GM21825 (cell line): Measurements from ENCODE around the gene ABCA3.
"Not testable (repeated sequence)": the region's sequence is repeated elsewhere in the genome, so short reads cannot be mapped to it uniquely, and the experiment has no call there.

ENCODE experiments used
- ATAC-seq: cut with Tn5 transposase; IDR thresholded peaks from one replicate; pipeline ENCODE4 v1.9.1; 2021; ENCODE audit warnings: mild to moderate bottlenecking, moderate library complexity; ENCODE audit not compliant: unreplicated experiment

ABCA3 gene

DNA sequence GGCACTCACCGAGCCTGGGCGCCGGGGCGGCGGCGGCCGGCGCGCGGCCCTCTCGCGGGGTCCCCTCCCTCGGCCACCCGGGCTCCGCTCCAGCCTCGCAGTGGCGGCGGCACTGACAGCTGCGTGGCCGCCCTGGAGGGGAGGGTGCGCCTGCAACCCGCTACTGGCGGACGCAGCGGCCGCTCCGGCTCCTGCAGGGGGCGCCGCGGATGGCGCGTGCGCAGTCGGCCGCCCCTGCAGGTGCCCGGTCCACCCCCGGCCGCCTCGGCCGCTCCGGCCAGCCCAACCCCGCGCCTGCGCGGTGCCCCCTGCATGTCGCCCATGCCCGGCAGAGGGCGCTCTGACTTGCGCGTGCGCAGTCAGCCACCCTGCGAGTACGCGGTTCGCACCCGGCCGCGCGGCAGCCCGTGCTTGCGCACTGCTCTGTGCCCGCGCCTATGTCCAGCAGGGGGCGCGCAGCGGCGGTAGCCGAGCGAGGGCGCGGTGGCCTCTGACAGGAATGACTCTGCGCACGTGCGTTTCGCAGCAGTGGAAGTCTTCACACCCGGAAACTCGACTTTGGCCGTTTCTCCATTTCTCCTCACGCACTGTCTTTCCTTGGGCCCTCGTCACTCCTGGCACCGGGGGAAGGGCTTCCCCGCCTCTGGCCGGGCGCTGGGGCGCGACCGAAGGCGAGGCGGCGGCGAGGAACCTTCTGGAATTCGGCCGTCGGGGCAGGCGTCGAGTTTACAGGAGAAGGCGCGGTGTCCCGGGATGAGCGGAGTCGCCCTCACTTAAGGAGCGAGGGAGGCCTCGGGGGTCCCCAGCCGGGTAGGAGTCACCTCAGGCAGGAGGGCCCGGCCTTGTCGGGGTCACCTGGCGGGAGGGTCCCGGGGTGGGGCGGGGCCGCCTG is at the start of gene ABCA3:
Gene ABCA3 (minus strand): TSS at position 165 of the 892 bp plus-strand sequence. CDS start 14,262 bp downstream, outside the sequence.
- ATAC-seq: peak; percentile 75

DNA sequence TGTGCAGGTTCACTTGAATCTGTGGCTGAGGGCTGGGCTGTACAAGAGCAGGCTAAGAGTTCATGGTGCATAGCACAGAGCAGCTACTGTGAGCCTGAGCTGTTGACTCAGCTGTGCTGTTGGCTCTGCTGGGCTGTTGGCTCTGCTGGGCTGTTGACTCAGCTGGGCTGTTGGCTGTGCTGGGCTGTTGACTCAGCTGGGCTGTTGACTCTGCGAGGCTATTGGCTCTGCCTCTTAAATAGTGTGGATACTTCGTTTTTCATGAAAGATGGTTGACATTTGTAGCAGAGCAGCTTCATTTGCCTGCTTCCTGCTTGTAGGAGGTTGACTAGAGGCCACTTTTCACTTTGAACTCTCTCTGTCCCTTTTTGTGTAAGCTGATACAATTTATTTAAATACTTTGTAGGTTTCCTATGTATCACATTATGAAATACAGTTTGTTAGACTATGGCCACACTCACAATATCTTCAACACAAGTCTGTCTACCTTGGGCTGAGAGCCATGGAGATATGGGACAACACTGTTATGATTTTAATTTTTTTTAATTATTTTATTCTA is 48.4 kb upstream of the ABCA3 start:
- ATAC-seq: no peak

DNA sequence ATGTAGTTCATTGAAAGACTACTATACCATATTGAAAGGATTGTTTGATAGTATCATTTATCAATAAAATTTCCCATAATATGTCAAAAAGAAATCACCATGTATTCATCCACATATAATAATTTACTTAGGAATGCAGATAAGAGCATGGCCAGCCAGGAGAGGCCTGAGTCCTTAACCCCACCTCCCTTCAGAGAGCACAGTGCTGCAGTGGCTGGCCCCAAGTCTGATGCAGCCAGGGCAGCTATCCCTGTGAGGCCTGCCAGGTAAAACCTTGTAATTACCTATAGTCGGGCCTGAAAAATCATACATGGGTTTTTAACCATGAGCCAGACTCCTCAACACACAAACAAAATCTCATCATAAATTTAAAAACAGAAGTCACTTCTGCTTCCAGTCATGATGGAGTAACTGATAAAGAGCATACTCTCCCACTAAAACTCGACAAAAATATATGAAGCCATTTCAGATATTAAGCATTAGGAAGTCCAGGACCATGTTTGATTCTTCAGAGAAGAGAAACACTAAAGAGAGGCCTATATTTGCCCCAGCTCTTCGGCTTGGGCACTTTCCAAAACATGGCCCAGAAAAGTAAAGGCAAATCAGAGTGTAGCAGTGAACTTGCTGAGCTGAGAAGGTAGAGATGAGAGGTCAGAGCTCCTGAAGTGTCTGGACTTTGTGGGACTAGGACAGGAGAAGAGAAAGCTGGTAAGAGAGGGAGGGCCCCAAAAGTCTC is 47.8 kb upstream of the ABCA3 start:
- no peak for ATAC-seq

DNA sequence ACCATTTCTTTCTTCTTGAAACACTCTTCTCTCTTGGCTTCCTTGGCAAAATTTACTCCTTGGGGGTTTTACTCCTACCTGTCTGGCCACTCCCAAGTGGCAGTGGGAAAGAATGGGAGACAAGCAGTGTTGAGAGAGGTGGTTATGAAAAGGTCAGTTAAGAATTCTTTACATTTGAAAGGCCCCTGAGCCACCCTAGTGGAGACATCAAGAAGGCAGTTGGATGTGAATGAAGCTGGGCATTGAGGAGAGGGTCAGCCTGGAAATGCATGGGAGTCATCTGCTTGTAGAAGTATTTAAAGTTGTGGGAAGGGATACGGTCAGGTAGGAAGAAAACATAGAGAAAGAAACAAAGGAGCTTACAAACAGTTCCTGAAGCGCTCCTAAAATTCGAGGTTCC is 46.5 kb upstream of the ABCA3 start:
- ATAC-seq: no peak

DNA sequence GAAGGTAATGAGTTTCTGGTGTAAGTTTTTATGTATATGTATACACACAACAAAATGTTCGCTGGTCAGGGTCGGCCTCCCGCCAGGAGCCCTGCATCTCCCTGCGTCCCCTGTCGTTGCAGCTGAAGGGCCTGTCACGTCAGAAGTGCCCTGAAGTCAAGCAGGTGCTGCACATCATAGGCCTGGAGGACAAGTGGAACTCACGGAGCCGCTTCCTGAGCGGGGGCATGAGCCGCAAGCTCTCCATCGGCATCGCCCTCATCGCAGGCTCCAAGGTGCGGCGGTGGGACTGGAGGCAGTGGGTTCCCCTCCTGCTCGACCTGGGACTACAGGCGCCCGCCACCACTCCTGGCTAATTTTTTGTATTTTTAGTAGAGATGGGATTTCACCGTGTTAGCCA is 45.5 kb upstream of the ABCA3 start:
- not testable (repeated sequence) for ATAC-seq

DNA sequence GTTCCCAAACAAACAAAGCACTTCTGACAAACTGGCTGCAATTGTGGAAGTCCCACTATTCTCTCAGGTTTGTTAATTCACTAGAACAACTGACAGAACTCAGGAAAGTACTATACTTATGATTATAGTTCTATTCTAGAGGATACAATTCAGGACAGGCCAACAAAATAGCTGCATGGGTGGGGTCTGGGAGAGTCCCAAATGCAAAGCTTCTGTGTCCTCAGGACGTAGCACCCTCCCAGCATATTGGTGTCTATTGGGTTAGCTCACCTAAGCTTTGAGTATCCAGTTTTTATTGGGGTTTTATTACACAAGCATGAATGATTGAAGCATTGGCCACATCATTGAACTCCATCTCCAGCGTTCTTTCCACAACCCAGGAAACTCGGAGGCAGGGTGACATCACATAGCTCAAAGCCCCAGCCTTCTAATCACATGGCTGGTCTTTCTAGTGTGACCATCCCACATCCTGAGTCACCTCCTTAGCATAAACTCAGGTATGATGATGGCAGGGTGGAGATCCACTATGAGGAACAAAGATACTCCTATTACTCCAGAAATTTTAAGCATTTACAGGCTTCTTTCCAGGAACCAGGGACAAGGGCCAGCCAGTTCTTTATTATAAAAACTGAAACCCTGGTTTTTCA is 44.8 kb upstream of the ABCA3 start:
- no peak for ATAC-seq

DNA sequence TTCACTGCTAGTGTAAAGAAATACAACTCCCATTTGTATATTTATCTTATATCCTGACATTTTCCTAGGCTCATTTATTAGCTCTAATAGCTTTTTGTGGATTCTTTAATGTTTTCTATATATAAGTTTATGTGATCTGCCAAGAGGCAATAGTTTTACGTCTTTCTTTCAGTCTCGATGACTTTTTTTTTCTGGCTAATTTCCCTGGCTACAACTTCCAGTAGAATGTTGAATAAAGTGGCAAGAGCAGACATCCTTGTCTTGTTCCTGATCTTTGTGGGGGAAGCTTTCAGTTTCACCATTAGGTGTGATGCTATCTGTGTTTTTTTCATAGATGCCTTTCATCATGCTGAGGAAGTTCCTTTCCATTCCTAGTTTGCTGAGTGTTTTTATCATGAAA is 43.9 kb upstream of the ABCA3 start:
- no peak for ATAC-seq

DNA sequence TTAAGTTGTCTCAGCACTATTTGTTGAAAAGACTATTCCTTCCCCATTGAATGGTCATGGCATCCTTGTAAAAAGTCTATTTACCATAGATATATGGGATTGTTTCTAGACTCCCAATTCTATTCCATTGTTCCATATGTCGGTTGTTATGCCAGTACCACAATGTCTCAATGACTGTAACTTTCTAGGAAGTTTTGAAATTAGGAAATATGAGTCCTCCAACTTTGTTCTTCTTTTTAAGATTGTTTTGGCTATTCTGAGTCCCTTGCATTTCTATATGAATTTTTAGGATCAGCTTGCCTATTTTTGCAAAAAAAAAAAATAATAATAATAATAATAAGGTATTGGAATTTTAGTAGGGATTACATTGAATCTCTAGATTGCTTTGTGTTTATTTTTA is 43.0 kb upstream of the ABCA3 start:
- no peak for ATAC-seq

DNA sequence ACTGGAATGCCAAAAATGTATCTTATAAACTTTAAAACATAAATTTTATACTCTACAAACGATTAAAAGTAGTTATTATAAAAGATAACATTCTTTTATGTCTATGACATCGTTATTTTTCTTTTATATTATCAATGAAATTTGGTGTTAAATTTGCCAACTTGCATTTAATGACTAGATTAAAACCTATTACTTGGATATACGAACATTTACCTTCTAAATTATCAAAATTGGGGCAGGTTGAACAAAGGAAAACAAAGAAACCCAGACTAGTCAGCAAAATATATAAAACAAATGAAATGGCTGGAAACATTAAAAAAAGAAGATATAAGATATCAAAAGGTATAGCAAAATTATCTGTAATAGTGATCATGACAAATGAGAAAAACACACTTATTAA is 34.1 kb upstream of the ABCA3 start:
- ATAC-seq: no peak

DNA sequence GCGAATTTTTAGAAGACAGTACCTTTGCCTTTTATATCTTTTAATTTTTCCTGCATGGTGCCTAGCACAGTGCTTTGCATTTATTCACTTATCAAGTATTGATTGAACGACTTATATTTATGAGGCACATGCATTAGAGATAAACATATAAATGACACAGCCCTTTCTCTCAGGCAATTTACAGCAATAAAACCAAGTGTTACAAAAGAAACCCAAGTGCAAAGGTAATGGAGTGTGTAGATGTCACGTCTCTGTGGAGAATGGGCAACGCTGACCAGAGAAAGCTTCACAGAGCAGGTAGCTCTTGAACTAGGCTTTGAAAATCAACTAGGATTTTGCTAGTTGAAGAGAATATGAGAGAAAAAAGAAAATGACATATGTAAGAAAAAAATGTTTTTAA is 32.6 kb upstream of the ABCA3 start:
- no peak for ATAC-seq

DNA sequence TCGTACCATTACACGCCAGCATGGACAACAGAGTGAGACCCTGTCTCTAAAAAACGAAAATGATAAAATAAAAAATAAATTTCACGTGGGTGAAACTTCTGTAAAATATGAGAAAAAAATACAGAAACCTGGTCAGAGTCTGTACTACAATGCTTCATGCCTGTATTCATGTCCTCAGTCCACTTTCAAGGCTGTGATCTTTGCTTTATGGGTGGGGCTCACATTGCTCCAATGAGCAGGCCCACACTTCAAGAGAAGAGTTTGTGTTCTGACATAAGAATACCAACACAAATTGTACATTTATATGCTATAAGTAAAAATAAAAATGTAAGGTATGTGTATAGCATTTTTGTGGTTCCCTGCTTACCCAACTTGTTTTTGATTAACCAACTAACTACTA is 32.2 kb upstream of the ABCA3 start:
- no peak for ATAC-seq

DNA sequence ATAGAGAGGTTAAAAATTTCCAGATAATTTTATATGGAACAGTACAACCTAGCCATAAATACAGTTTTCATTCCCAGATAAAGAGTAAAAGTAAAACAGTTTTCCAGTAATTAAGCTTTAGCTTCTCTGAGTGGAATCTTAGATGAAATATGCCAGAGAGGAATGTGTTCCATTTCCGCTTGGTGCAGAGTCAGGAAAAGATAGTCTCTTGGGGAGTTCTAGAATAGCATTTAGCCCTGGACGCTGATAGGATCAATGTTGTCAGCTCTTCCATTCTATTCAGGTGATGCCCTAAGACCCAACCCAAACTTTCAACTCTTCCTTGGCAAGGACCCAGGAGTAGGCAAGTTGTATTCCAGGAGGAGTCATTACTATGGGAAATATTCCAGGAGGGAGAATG is 30.9 kb upstream of the ABCA3 start:
- no peak for ATAC-seq

DNA sequence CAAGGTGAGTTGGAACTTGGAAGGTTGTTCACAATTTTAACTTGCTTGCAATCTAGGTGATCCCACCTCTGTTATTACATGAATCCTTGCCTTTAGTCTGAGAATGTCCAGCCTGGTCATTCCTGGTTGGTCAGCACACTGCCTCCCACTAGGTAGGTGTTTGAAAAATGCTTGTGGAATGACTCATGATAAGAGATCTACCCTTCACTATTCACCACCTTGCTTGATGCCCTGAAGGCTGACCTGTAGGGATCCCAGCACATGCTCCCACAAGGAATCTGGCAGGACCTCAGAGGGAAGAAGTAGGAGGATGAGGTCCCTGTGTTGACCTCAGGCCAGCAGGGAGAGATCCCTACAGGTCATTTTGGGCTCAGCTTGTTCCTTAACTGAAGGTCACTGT is 30.2 kb upstream of the ABCA3 start:
- no peak for ATAC-seq

DNA sequence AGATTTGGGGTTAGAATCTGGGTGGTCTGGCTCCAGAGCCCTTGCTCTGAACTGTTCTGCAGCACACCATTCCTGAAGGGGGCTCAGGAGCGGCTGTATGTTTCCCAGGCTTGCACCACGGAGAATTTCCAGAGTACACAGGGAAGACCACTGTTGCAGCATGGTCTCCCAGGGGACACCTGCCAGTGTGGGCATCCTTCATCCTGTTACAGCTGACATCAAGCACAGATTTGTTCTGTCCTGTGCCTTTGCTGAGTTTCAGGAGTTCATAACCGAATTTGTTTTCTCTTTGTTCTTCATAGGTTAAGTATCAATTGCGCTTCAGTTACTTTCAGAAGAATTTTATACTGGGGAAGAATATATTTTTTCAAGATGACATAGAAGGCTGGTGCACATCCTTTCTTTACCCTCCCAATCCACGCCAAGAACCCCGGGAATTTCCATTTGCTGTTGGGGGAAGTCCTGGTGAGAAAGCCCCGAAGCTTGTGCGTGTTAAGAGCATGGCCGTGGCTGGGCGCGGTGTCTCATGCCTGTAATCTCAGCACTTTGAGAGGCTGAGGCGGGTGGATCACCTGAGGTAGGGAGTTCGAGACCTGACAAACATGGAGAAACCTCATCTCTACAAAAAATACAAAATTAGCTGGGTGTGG is 26.3 kb upstream of the ABCA3 start:
- ATAC-seq: no peak

DNA sequence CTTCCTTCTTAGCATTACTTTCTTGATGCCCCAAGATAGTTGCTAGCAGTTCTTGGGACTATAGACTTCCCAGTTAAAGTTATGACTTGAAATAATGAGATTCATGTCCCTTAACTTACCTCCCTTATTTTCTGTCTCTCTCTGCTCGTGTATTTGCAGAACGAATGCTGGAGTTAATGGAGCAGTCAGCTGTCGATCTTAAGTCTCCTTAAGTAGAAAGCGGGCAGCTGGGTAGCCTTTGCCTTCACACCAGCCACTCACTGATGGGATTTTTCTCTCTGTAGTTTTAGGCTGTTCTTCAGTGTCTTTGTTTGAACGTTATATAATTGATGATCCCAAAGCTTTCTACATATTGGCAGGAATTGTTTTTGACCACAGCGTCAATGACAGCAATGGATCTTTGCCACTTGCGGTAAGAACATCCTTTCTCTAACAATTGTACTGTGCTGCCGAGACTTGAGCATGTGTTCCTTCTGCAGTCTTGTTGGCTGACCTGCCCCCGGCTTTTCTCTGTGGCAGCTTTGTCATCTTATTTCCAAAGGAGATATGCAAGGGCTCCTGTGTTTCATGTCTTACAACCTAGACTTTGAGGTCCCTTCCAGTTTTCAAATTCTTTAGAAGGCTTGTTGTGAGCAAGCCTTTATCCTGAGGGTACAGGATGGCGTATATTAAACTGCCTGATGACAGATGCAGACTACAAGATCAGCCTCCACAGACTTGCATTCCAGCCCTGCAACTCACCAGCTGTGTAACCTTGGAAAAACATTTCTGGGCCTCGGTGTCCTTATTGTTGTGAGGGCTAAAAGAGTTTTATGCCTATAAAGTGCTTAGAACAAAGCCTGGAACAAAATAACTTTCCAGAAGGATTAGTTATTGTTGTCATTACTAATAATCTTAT is 25.1 kb upstream of the ABCA3 start:
- no peak for ATAC-seq

DNA sequence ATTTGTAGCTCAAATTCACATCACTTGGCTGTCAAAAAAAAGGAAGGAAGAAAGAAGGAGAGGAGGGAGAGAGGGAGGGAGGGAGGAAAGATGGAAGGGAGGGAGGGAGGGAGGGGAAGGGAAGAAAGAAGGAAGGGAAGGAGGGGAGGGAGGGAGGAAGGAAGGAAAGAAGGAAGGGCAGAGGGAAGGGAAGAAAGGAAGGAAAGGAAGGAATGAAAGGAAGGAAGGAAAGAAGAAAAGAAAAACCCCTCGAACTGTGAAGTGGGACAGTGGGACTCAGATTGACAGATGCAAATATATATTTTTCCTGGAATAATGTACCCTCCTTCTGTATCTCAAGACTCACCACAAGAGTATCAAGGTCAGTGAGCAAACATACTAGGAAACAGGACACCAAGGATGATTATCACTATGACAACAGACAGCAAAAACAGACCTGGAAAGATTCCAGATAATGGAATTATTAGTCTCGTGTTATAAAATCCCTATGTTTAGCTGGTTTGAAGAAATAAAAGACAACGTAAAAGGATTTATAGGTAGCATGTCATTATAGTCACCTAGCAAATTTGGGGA is 24.2 kb upstream of the ABCA3 start:
- ATAC-seq: no peak

DNA sequence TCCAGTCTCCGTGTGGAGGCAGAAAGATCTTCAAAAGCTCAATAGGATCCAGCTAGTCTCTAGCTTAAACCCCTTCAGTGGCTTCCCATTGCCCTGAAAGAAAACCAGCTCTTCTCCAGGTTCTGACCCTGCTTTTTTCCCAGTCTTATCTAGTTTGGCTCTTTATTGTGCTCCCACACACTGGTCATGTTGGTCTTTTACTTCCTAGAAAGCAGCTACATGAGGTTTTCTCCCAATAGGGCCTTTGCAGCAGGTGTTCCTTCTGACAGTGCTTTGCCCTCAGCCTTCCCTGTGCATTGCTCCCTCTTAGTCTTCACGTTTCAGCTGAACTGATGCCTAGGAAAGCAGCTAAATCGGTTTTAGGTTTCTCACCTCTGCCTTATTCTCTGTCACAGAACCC is 21.7 kb upstream of the ABCA3 start:
- no peak for ATAC-seq

DNA sequence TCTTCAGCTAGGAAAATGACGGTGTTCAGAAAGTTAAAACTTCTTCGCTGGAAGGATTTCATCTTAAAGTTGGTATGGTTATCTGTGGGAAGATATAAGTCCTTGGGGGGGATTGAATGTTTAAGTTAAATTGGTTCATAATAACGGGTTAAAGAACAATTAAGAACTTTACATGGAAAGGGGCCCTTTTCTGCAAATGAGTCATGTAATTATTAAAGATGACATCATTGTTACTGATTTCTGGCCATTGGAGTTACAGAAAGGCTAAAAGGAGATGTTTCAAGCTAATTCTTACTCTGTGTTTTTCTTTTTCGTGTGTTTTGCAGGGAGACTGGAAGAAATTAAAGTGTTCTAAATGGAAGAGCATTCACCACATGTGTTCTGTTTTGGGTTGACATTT is 20.6 kb upstream of the ABCA3 start:
- ATAC-seq: no peak

DNA sequence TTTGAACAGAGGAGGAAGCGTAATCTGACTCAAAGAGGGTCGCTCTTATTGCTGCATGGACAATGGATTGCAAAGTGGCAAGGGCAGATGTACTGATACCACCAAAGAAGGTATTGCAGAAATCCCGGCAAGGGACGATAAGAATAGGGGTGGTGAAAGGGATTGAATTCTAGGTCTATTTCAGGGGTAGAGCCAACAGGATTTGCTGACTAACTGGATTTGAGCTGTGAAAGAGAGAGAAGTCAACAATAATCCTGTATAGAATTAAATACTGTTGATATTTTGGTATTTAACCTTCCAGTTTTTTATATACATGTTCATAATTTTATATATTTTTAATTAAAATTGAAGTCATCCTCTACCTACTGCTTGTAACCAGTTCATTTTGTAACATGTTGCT is 19.4 kb upstream of the ABCA3 start:
- ATAC-seq: no peak

DNA sequence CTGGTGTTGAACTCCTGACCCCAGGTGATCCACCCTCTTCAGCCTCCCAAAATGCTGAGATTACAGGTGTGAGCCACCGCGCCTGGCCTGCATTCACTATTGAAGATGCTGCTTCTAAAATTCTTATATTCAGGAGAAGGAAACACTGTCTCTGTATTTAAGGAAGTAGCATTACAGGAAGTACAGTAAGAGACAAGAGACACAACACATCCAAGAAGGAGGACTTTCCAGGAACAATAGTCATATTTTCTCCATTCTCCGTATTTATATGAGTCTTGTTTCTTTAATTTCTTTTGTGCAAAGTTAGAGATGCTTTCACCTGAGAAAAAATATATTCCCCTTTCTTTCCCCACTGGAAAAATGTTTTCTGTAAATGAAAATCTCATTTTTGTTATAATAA is 18.3 kb upstream of the ABCA3 start:
- ATAC-seq: no peak
